ENCODE measurements around the gene PARP1. TPM values are rescaled to one million over a fixed set of nuclear protein-coding genes. Genes with fewer than 3 reads are reported as not detected.

The PARP1 gene
- total and polyA plus RNA-seq, 9 donors = 24.7 to 74.6 (median 63.1) TPM

- Histone ChIP-seq H3K36me3 (no peaks in the 10 kb centered on the region), H3K4me3 (no peak overlapping the region), H3K9me3 (no peaks in the 10 kb centered on the region), H3K27ac (no peak overlapping the region), H3K4me1 (ENCODE audit: insufficient read depth) (peaks cover 3% of the 10 kb centered on the region), H3K27me3 (no peaks in the 10 kb centered on the region)
- intact Hi-C loops (cut with DNase I) = no loop called here
- DNase-seq = no peak
- WGBS, 3 donors = 82 to 95% (median 94%) methylated on average over 6 of the region's 6 CpGs
- no peak for TF ChIP-seq EP300 (IDR thresholded peaks at IDR 0.05)
- no peak for TF ChIP-seq CTCF (IDR thresholded peaks at IDR 0.05)
- no peak for TF ChIP-seq POLR2A (IDR thresholded peaks at IDR 0.05)
Measured at GRCh38 chr1:226395753-226396152, 12.1 kb downstream of the PARP1 start.

GRCh38 chr1:226394462-226394861, 13.4 kb downstream of the PARP1 start:
- Histone ChIP-seq H3K27ac (no peak overlapping the region), H3K4me3 (no peak overlapping the region), H3K27me3 (no peaks in the 10 kb centered on the region), H3K9me3 (no peaks in the 10 kb centered on the region), H3K36me3 (no peaks in the 10 kb centered on the region), H3K4me1 (ENCODE audit: insufficient read depth) (peaks cover 3% of the 10 kb centered on the region)
- 78 to 89% (median 84%) methylated on average over 5 of the region's 5 CpGs for WGBS, 3 donors
- TF ChIP-seq EP300 (IDR thresholded peaks at IDR 0.05) = no peak
- TF ChIP-seq CTCF (IDR thresholded peaks at IDR 0.05) = no peak
- no peak for TF ChIP-seq POLR2A (IDR thresholded peaks at IDR 0.05)
- intact Hi-C loops (cut with DNase I) = no loop called here
- no peak for DNase-seq

GRCh38 chr1:226390681-226391080, 17.2 kb downstream of the PARP1 start:
- 95 to 98% (median 96%) methylated on average over 3 of the region's 3 CpGs for WGBS, 3 donors
- Histone ChIP-seq H3K4me3 (no peak overlapping the region), H3K27me3 (no peaks in the 10 kb centered on the region), H3K36me3 (no peaks in the 10 kb centered on the region), H3K4me1 (ENCODE audit: insufficient read depth) (no peaks in the 10 kb centered on the region), H3K9me3 (no peaks in the 10 kb centered on the region), H3K27ac (no peak overlapping the region)
- no peak for DNase-seq
- TF ChIP-seq POLR2A (IDR thresholded peaks at IDR 0.05) (no peak), EP300 (IDR thresholded peaks at IDR 0.05) (no peak), CTCF (IDR thresholded peaks at IDR 0.05) (no peak)
- intact Hi-C loops (cut with DNase I) = no loop called here

- Histone ChIP-seq H3K4me3 (no peak overlapping the region), H3K27ac (no peak overlapping the region), H3K36me3 (no peaks in the 10 kb centered on the region), H3K9me3 (no peaks in the 10 kb centered on the region), H3K4me1 (ENCODE audit: insufficient read depth) (no peaks in the 10 kb centered on the region), H3K27me3 (no peaks in the 10 kb centered on the region)
- TF ChIP-seq CTCF (IDR thresholded peaks at IDR 0.05) (no peak), POLR2A (IDR thresholded peaks at IDR 0.05) (no peak), EP300 (IDR thresholded peaks at IDR 0.05) (no peak)
- no peak for DNase-seq
- intact Hi-C loops (cut with DNase I) = no loop called here
- WGBS, 3 donors = 96 to 100% (median 97%) methylated on average over 1 of the region's 1 CpG
Measured at GRCh38 chr1:226388131-226388530, 19.8 kb downstream of the PARP1 start.

- DNase-seq = no peak
- Histone ChIP-seq H3K4me3 (no peak overlapping the region), H3K4me1 (ENCODE audit: insufficient read depth) (no peaks in the 10 kb centered on the region), H3K27me3 (no peaks in the 10 kb centered on the region), H3K9me3 (no peaks in the 10 kb centered on the region), H3K27ac (no peak overlapping the region), H3K36me3 (no peaks in the 10 kb centered on the region)
- intact Hi-C loops (cut with DNase I) = no loop called here
- TF ChIP-seq EP300 (IDR thresholded peaks at IDR 0.05) = no peak
- no peak for TF ChIP-seq CTCF (IDR thresholded peaks at IDR 0.05)
- TF ChIP-seq POLR2A (IDR thresholded peaks at IDR 0.05) = no peak
- WGBS, 3 donors = 87 to 95% (median 92%) methylated on average over 11 of the region's 11 CpGs
Measured at GRCh38 chr1:226384717-226385116, 23.2 kb downstream of the PARP1 start.
